Esophagus muscularis mucosa (tissue), 3 donors: ENCODE data around the gene WWC1.

Experiments
- POLR2A ChIP-seq: fragments of 450-650 bp; IDR thresholded peaks from one replicate; pipeline ENCODE4 v1.6.1; 2017; ENCODE audit warnings: antibody characterized with exemption, moderate library complexity, mild to moderate bottlenecking, low read depth
- POLR2AphosphoS5 ChIP-seq, 2 donors: sonication (generic); formaldehyde crosslinking; IDR thresholded peaks; one replicate each; pipeline ENCODE4 v1.6.1; 2017; ENCODE audit warnings: antibody characterized with exemption in 2 of 2
- TF ChIP-seq, protein P1 (sequence below), 3 experiments: fragments of 200-600 bp in 2 of 3; fragments of 450-650 bp in 1 of 3; sonication (generic) in 2 of 3; IDR thresholded peaks; one replicate each; pipeline ENCODE4 v1.5.1; 2017 to 2019; ENCODE audit warnings: antibody characterized with exemption in 3 of 3, mild to moderate bottlenecking in 2 of 3, moderate library complexity in 1 of 3

- TF ChIP-seq, protein P1, sequence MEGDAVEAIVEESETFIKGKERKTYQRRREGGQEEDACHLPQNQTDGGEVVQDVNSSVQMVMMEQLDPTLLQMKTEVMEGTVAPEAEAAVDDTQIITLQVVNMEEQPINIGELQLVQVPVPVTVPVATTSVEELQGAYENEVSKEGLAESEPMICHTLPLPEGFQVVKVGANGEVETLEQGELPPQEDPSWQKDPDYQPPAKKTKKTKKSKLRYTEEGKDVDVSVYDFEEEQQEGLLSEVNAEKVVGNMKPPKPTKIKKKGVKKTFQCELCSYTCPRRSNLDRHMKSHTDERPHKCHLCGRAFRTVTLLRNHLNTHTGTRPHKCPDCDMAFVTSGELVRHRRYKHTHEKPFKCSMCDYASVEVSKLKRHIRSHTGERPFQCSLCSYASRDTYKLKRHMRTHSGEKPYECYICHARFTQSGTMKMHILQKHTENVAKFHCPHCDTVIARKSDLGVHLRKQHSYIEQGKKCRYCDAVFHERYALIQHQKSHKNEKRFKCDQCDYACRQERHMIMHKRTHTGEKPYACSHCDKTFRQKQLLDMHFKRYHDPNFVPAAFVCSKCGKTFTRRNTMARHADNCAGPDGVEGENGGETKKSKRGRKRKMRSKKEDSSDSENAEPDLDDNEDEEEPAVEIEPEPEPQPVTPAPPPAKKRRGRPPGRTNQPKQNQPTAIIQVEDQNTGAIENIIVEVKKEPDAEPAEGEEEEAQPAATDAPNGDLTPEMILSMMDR (IDR thresholded peaks at IDR 0.05) = no peak
- TF ChIP-seq POLR2AphosphoS5 (IDR thresholded peaks at IDR 0.05) (no peak), POLR2A (no peak)
Measured at GRCh38 chr5:168308976-168309598, 17.6 kb downstream of the WWC1 start.
